ENCODE data around the gene OR10A4. TPM values are rescaled to one million over a fixed set of nuclear protein-coding genes. Genes with fewer than 3 reads are reported as not detected.

The OR10A4 gene
- total and polyA plus RNA-seq, 10 of the 15 experiments (the other 5 are each of a cell fraction or from before 2014, with no cell fraction given), result not detected

- ATAC-seq, result no peak
- DNase-seq (ENCODE audit: low read depth, low spot score), result no peak
- ChIA-PET SMC1A (ENCODE audit: uncharacterized antibody, unreplicated experiment) (interaction anchor here (0.9 kb wide), 1 partner anchor 8 kb away, joined by 4 read pairs; no protein-coding TSS in a partner anchor), POLR2A (no interaction called here), RAD21 (ENCODE audit: unreplicated experiment) (no interaction called here), CTCF (interaction anchor here (1.5 to 2.1 kb wide), 2 partner anchors 9 to 22 kb away, joined by 5 to 6 read pairs; no protein-coding TSS in a partner anchor)
- Histone ChIP-seq H3K4me2 (ENCODE audit: control insufficient read depth, insufficient read depth) (no peak overlapping the region), H3K79me2 (ENCODE audit: control insufficient read depth, insufficient read depth, low read length) (no peaks in the 10 kb centered on the region), H3K4me1 (ENCODE audit: control insufficient read depth, insufficient read depth, low read length) (no peaks in the 10 kb centered on the region), H3K9ac (ENCODE audit: control insufficient read depth, insufficient read depth, low read length) (no peak overlapping the region), H4K20me1 (ENCODE audit: control insufficient read depth, insufficient read depth) (no peaks in the 10 kb centered on the region), H2AFZ (ENCODE audit: control insufficient read depth, low read depth, low read length) (no peak overlapping the region), H3K9me3 (replicated peaks; ENCODE audit: control insufficient read depth, insufficient read depth, low read length) (no peaks in the 10 kb centered on the region), H3K27ac (ENCODE audit: control insufficient read depth, insufficient read depth) (no peak overlapping the region), H3K4me3 (no peak overlapping the region), H3K36me3 (ENCODE audit: control insufficient read depth in 2 of 2, insufficient read depth in 2 of 2, low read length in 1 of 2) (no peaks in the 10 kb centered on the region), H3K27me3 (replicated peaks in 1 of 2; ENCODE audit: control insufficient read depth in 2 of 2, insufficient read depth in 2 of 2, low read length in 1 of 2) (no peaks in the 10 kb centered on the region)
- 0% methylated on average over 1 of the region's 1 CpG for WGBS (ENCODE audit: insufficient coverage, insufficient replicate concordance, low lambda C conversion rate, missing lambda C conversion rate)
- in situ Hi-C loops (cut with MboI), result no loop called here
- no TSS peak for BruUV-seq (replicated peaks)
- FAIRE-seq, result no peak
- intact Hi-C loops (cut with micrococcal nuclease; ENCODE audit: unreplicated experiment), result no loop called here
- no peak for TF ChIP-seq HDGF (IDR thresholded peaks at IDR 0.05)
- TF ChIP-seq ZNF687 (IDR thresholded peaks at IDR 0.05), result no peak
- no peak for TF ChIP-seq NKRF (conservative IDR thresholded peaks at IDR 0.05)
- TF ChIP-seq NRF1 (conservative IDR thresholded peaks at IDR 0.05; ENCODE audit: low read depth, low read length), result no peak
- no peak for TF ChIP-seq CBX5 (IDR thresholded peaks at IDR 0.05; ENCODE audit: low read depth)
- no peak for TF ChIP-seq NFYB (IDR thresholded peaks at IDR 0.05; ENCODE audit: insufficient read depth, low read depth, low read length)
- no peak for TF ChIP-seq REST (IDR thresholded peaks at IDR 0.05; ENCODE audit: low read depth, low read length)
- TF ChIP-seq BMI1 (IDR thresholded peaks at IDR 0.05; ENCODE audit: borderline replicate concordance), result no peak
- no peak for TF ChIP-seq PRDM15 (CRISPR knock-in tag; IDR thresholded peaks at IDR 0.05)
- TF ChIP-seq ATF3 (IDR thresholded peaks at IDR 0.05; ENCODE audit: borderline replicate concordance, extremely low read depth, low read depth, low read length), result no peak
These were observed 42.4 kb upstream of the OR10A4 start for GRCh38 chr11:6834021-6834420.
